ENCODE measurements around the gene SERPINA10.
"Not testable (repeated sequence)": the region's sequence is repeated elsewhere in the genome, so short reads cannot be mapped to it uniquely, and the experiment has no call there.

SERPINA10 gene

DNA sequence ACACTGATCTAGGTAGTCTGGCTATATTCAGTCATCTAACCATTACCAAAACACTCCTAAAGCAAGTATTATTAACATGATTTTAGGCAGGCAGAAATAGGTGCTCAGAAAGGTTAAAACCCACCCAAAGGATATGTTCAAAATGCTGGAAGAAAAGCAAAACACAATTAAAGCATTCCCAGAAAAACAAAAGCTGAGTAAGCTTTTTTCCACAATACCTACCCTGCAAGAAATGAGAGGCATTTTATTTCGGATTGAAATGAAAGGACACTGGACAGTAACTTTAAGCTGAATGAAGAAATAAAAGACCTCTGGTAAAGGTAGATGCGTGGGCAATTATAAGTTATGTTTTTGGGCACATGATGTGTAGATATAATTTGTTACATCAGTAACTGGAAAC is 21.8 kb upstream of the SERPINA10 start:
- in situ Hi-C loops (cut with HindIII; ENCODE audit: low sequenced_read_pairs): no loop called here

DNA sequence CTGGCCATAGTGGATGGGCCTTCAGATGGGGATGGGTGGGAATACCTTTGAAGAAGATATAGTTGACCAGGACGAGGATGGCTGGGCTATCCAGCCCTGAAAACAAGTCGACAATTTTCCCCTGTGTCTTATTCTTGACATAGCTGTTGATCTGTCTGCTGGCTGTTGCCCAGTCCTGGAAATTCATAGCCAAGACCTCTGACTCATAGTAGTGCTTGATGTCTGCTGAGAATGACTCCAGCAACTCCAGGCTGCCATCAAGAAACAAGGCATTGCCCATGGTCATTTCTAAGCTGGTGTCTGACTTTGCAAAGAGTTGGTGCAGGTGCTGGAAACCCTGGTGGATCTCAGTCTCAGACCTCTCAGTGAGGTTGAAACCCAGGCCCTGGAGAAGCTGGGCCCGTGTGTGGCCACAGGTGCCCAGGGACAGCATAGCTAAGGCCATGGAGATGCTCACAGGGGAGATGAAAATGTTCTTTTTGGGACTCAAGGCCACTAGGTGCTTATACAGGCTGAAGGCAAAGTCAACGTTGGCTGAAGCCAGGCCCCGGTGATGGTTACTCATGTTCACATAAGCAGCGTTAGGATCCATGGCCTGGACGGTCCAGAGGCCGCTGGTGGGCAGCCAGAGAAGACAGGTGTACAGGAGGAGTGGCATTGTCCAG is 21.1 kb upstream of the SERPINA10 start:
- in situ Hi-C loops (cut with HindIII; ENCODE audit: low sequenced_read_pairs): no loop called here

- in situ Hi-C loops (cut with HindIII; ENCODE audit: low sequenced_read_pairs): no loop called here
Measured at GRCh38 chr14:94312481-94313246, 19.6 kb upstream of the SERPINA10 start.

- in situ Hi-C loops (cut with HindIII; ENCODE audit: low sequenced_read_pairs): no loop called here
Measured at GRCh38 chr14:94310248-94310647, 17.2 kb upstream of the SERPINA10 start.

DNA sequence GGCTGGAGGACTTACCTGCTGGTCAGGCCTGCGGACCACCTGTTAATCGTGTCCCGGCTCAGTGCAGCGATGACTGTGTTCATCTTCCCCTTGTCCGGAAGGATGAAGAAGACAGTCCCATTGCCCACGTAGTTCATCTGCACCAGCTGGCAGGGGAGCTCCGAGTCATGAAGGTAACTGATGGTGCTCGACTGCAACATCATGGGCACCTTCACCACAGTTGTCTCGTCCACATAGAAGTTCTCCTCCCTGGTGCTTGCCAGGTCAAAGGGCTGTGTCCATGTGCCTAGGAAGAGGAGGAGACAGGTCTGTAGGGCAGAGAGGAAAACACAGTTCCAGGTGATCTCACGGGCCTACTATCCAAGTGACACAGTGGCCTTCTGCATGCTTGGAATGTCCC is 16.7 kb upstream of the SERPINA10 start:
- in situ Hi-C loops (cut with HindIII; ENCODE audit: low sequenced_read_pairs): no loop called here

- in situ Hi-C loops (cut with HindIII; ENCODE audit: low sequenced_read_pairs): no loop called here
Measured at GRCh38 chr14:94307410-94307992, 14.4 kb upstream of the SERPINA10 start.

DNA sequence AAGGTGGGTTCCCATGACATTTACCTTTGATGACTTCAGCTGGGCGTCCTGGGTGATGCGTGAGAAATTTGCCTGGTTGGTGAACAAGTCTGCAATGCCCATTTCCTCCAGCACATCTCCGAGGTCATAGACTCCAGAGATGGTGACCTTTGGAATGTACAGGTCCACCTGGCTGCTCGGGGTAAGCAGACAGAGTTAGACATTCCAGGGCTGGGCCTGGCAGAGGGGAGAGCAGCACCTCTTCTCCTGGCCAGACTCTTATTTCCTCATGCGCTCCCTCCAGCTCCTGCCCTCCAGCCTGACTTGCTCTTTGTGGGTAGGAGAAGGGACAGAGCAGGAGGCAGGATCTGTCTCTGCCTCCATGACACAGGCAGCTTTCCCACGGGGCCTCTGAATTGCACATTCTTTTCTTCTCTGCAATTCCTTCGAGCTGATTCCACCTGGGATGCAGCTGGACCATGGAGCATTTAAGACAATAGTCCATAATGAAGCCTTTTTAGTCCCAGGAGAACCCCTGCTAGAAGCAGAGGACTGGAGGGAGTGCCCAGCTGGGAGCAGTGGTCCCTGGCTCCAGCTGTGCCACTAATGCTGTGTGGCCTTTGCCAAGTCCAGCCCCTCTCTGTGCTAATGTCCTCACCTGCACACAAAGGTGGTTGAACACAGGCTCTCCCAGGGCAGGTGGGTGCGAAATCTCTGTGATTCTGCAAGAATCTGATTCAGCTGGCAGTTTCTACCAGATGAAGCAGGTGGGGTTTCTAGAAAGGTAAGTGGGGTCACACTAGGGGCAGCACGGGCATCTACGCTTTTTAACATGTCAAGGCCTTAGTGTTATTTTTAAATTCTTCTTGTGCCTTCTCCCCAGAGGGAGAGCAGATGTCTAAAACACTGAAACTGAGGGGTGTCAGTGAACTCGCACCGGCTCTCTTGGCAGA is 13.2 kb upstream of the SERPINA10 start:
- in situ Hi-C loops (cut with HindIII; ENCODE audit: low sequenced_read_pairs): no loop called here

DNA sequence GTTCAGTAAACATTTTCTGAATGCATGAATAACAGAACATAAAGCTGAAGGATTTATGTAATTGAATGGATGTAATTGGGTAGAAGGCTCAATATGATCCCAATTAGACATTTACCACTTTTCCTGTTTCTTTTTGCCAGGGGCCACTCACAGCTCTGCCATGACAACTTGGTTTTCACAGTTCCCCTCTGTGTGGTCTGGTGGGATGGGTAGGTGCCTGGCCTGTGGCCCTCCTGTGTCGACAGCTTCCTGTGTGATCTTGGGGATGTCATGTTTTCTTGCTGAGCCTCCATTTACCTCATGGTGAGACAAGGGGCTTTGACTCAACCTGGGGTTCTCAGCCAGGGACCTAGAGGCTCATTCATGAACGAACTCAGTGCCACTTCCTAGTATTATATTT is 12.6 kb upstream of the SERPINA10 start:
- in situ Hi-C loops (cut with HindIII; ENCODE audit: low sequenced_read_pairs): no loop called here

- in situ Hi-C loops (cut with HindIII; ENCODE audit: low sequenced_read_pairs): no loop called here
Measured at GRCh38 chr14:94304243-94304642, 11.2 kb upstream of the SERPINA10 start.

- in situ Hi-C loops (cut with HindIII; ENCODE audit: low sequenced_read_pairs): no loop called here
Measured at GRCh38 chr14:94303111-94303510, 10.0 kb upstream of the SERPINA10 start.

DNA sequence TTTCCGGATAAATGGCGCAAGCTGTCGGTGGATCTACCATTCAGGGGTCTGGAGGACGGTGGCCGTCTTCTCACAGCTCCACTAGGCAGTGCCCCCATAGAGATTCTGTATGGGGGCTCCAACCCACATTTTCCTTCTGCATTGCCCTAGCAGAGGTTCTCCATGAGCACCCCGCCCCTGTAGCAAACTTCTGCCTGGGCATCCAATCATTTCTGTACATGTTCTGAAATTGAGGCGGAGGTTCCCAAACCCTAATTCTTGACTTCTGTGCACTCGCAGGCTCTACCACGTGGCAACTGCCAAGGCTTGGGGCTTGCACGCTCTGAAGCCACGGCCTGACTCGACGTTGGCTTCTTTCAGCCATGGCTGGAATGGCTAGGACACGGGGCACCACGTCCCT is 5.1 kb upstream of the SERPINA10 start:
- in situ Hi-C loops (cut with HindIII; ENCODE audit: low sequenced_read_pairs): no loop called here

- in situ Hi-C loops (cut with HindIII; ENCODE audit: low sequenced_read_pairs): not testable (repeated sequence)
Measured at GRCh38 chr14:94296181-94296545, 3.1 kb upstream of the SERPINA10 start.

DNA sequence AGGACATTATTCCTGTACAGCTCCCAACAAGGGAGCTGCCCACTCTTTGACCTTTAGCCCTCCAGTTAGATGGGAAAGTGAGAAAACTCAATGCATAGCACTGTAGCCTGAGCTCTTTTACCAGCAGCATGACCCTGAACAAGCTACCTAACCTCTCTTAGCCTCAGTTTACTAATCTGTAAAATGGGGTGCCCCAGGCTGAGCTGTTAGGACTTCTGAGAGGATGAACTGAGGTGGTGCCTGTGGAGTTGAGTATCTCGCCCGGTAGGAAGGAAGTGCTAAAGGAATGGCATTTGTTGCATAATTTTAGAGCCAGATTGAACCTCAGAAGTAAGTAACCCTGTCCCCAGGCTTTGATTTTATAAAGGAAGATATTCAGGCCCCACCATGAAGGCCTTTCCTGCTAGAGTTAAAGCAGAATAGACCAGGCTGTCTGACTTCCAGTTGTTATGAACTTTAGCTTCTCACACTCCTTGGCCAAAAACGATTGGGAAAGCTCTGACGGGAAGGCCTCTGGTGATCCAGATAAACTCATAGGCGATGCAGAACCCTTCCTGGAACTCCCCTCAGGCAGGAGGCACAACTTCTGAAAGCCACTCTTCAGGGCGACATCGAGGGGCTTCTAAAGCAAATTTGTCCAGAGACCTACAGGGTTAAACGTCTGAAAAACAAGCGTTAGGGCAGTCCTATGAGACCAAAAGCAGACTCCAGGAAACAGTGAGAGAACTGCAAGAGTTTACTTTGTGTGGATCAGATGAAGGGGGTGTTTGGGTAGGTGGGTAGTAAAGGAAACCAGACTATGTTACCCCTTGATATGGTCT is 2.5 kb upstream of the SERPINA10 start:
- in situ Hi-C loops (cut with HindIII; ENCODE audit: low sequenced_read_pairs): no loop called here

DNA sequence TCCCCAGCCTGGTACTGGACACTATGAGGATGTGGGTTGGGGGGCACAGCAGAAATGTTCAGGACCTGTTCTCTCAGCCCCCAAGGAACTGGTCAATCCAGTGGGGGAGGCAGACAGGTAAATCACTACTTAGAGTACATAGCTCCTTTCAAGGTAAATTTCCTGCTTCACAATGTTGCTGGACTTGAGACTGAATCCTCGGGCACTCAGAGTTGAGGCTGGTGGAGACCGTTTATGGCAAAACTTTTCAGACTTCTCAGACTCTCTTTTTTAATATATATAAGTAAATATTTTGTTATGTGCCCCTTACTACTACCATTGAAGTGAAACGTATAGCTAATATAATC is 483 bp upstream of the SERPINA10 start:
- in situ Hi-C loops (cut with HindIII; ENCODE audit: low sequenced_read_pairs): no loop called here

GRCh38 chr14:94292526-94292871 is 569 bp downstream of the SERPINA10 start:
- in situ Hi-C loops (cut with HindIII; ENCODE audit: low sequenced_read_pairs): no loop called here

DNA sequence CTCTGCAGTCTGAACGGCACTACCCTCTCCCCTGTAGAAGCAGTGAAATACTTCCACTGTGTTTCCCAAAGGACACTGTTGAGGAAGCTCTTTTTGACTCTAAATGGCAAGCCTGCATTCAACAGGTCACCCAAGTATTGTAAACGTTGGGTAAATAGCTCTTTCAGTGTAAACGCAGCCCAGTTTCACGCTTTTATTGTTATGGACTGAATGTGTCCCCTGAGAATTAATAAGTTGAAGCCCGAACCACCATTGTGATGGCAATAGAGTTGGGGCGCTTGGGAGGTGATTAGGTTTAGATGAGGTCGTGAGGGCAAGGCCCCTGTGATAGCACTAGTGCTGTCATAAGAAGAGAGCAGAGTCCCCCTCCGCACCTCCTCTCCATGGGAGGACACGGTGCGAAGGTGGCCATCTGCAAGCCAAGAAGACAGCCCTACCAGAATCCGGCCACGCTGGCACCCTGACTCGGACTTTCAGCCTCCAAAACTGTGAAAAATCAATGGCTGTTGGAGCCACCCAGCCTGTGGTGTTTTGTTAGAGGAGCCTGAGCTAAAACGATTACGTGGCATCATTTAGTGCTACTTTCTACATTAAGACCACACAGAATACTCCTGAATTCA is 1.1 kb downstream of the SERPINA10 start:
- in situ Hi-C loops (cut with HindIII; ENCODE audit: low sequenced_read_pairs): no loop called here

GRCh38 chr14:94291159-94291905 is 1.7 kb downstream of the SERPINA10 start:
- in situ Hi-C loops (cut with HindIII; ENCODE audit: low sequenced_read_pairs): no loop called here

- in situ Hi-C loops (cut with HindIII; ENCODE audit: low sequenced_read_pairs): no loop called here
Measured at GRCh38 chr14:94290197-94290596, 2.9 kb downstream of the SERPINA10 start.
